CD4-positive, alpha-beta T cell treated with Interleukin-6 for 4 hours (primary cell): ENCODE results near the gene SLC1A2.

Source experiments
- DNase-seq: peaks from one replicate; pipeline ENCODE4 v3.0.0-alpha.2; 2020; ENCODE audit warnings: mixed read lengths

Gene SLC1A2

DNA sequence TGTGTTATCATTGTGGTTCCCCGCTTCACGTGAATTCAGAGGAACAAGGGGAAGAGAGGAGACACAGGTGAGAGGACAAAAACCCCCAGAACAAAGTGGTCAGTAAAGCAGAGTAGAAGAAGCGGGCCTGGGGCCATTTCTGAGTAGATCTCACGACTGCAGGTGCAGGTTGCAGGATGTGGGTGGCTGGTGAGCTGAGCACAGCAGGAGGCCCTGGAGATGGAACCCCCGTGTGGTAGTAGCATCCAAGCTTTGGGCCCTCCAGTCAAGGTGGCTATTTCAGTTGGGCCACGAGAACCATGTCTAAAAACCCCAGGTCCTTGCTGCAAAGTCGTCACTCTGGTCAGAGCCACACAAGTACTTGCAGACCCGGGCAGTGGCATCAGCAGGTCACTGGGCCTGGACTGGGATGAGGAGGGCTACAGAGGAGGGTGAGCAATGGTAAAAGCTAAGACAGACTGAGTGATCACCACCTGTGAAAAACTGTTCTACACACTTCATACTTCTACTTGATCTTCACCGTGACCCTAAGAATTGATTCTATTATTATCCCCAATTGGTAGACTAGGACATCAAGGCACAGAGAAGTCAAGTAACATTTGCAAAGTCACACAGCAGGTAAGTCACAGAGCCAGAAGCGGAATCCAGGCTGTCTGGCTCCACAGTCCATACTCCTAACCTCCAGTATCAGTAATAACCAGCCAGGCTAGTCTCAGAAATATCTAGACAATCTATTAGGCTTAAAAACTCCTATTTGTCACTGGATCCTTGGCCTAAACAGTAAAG, 43.8 kb downstream of the SLC1A2 start:
- DNase-seq = no peak

GRCh38 chr11:35373284-35373933, 45.9 kb downstream of the SLC1A2 start:
- DNase-seq = peak; percentile 16

GRCh38 chr11:35372565-35373283, 46.6 kb downstream of the SLC1A2 start:
- DNase-seq = no peak

DNA sequence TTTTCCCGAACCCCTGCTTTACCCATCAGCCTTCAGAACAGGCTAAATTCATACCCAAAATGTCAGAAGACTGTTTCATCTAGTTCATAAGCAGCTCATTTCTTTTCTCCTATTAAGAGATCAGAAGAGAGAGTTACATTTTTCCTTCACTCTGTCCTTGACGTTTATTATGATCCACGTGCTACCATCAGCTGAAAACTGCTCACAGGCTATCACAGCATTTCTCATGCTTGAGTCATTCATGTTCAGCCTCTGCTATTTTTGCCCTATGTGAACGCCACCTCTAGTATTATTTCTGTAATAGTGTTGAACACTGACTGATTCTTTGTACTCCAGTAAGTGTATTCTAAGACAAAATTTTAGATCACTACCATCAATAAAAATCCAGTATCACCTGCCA, 51.9 kb downstream of the SLC1A2 start:
- no peak for DNase-seq

DNA sequence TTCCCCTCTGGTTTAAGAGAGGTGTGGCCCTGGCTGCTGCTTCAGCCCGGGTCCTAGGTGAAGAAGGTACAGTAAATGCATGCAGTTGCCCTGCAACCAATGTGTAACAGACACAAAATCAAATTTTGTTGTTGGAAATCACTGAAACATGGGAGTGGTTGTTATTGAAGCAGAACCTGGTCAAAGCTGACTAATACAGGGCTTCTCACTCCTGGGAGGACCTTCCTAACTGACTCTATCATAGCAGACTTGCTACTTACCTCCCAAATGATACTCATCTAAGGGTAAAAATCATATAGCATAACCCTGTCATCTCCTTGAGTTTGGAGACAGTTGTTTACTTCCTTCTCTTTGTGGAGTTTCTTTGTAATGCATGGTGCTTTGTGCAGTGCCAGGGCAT, 52.6 kb downstream of the SLC1A2 start:
- no peak for DNase-seq

DNA sequence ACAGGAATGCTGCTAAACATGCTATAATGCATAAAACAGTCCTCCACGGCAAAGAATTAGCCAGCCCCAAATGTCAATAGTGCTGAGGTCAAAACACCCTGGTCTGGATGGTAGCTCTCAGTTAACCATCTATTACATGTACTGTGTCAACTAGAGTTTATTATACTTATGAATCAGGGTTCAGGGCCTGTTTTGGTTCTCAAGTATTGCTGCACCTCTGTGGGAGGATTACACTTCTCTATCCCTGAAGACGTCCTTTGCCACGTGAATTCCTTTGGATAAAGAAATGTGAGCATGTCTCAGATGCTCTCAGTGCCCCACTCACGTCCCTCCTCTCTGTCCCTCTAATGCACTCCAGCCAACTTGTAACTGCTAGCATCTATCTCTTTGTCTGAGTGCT, 53.4 kb downstream of the SLC1A2 start:
- DNase-seq = no peak

DNA sequence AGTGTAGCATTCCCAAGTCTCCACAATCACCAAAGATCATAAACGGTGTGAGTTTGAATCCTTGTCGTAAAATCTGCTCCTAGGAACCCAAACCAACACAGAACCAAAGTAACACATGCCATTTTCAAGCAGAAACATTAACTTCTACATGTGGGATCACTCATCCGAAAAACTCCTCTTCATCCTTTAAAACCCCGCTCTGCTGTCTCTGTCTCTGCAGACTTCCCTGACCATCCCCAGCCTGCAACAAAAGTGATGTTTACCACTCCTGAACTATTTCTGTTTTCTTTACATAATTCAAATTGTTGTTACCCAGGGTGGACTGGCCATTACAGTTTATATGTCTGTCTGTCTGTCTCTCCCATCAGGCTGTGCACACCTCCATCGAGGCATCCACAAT, 54.0 kb downstream of the SLC1A2 start:
- DNase-seq = no peak

DNA sequence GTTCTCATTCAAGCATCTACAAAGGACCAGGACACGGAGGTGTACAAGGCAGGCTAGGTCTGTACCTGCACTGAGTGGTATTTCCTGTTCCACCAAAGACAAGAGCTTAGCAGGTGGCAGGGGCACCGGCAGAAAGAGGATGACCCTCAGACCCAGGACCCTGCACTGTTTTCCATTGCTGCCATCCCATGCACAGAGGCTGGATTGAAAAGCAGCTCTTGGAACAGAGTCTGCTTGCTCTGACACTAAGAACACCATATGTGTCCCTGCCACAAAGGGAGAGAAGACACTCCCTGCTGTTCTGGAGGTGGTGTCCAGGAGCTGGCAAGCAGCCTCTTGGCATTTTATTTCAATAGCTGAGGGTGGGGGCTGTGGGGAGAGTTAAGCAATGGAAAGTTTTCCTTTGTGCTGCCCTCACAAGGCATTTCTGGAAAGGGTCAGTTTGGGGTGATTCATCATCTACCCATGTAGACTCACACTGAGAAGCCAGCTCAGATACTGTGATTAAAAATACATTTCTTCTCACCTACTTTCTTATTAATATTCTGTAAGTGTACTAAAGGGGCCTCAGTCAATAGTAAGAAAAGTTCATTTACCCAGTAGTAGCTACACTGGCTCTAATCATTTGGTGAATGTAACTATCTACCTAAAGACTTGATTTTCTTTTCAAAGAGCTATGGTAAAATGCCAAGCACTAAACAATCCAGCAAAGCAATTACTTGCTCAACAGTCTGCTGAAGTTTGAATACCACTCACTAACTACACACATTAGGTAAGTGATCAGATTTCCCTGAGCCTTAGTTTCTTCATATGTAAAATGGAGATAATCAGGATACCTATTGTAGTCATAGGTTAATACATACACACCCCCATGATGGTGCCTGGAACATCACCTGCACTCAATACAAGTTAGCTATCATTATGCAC, 55.2 kb downstream of the SLC1A2 start:
- no peak for DNase-seq

DNA sequence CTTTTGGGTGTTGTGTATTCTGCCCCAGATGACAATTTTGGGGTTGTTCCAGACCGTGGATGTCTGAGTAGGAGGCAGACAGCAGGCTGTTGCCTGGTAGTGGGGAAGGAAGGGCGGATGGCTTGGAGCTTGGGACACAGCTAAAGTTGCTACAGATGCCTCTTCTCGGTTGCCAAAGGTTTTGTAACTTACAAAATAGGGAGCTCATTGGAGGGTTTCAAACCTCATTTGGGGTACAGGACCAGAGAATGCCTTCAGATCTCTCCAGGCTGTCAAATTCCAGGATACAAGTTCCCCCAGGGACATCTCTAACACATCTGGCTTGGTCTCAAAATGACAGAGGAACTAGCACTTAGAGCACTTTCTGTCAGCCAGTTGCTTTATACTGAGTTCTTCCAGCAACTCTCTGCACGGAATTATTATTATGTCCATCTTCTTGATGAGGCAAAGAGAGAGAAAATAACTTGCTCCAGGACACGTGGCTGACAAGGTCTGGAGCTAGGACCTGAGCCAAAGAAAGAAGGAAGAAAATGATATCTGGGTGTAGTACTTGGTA, 56.0 kb downstream of the SLC1A2 start:
- no peak for DNase-seq

- no peak for DNase-seq
Observed at GRCh38 chr11:35362521-35362980, 56.8 kb downstream of the SLC1A2 start.

- DNase-seq = no peak
Observed at GRCh38 chr11:35360055-35360530, 59.3 kb downstream of the SLC1A2 start.

DNA sequence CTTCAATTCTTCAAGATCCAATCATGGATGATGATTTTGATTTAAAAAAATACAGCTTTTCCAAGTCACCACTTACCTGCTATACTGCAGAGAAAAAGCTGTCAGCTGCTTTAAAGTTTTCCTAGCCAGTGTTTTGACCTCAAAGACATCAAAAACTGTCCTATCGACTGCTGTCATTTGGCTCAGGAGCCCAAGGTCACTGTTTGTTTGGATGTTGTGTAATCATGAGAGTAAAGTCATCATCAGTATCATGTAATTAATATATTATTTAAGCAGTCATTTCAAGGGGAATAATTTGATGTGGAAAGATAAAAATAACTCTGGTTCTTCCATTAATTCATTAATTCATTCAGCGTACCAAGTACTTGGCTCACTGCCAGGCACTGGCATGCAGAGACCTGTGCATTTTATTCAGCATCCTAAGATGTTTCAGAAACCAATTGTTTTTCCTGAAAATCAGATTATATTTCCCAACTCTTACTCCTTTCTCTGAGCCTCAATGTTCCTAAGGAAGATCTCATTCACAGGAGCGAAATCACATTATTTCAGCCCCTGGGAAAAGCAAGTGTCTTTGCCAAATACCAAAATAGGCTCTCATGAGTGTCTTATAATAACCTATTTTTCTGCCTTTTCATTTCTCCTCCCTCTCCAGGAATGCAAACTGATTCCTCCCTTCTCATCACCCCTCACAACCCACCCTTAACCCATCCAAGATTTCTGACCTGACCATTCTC, 59.9 kb downstream of the SLC1A2 start:
- DNase-seq = no peak

- DNase-seq = no peak
Observed at GRCh38 chr11:35358391-35358790, 61.0 kb downstream of the SLC1A2 start.

DNA sequence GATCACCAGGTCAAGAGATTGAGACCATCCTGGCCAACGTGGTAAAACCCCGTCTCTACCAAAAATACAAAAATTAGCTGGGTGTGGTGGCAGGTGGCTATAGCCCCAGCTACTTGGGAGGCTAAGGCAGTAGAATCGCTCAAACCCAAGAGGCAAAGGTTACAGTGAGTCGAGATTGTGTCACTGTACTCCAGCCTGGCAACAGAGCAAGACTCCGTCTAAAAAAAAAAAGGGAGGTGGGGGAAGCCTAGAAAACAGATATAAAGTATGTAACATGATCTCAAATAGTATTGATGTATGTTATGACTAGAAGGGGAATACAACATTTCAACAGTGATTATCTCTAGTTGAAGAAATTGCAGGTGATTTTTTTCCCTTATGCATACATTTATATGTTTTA, 61.4 kb downstream of the SLC1A2 start:
- DNase-seq = no peak

GRCh38 chr11:35355102-35355749, 64.1 kb downstream of the SLC1A2 start:
- no peak for DNase-seq

DNA sequence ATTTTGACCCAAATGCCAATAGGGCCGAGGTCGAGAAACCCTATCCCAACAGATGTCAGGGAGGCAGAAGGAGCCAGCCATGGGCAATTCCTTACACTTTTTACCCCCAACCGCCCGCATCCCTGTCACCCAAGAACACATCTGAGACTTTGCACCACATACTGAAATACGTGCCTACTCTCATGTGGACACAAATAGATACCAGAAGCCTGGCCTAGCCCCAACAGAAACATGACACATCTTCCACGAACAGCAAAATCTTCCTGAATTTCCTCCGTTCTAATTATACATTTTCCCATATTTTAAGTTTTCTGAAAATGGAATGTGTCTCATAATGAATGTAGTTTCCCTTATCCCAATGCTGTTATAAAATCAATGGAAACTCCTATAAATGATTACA, 64.7 kb downstream of the SLC1A2 start:
- DNase-seq = no peak

- no peak for DNase-seq
Observed at GRCh38 chr11:35352077-35352888, 67.1 kb downstream of the SLC1A2 start.

DNA sequence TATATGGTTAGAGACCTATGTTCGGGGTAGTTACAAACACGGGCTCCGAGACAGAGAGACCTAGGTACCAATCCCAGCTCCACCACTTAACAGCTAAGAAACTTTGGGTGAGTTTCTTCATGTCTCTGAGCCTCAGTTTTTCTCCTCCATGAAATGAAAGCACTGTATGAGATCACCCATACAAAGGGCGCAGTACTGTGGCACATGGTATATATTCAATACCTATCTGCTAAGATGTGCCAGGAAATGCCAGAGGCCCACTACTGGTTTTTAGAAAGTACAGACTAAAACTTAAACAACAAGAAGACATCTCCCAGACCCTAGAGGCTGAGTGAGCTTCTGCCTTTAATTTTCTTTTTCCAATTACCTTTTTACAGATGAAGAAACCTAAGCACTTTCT, 69.5 kb downstream of the SLC1A2 start:
- peak; percentile 15 for DNase-seq

GRCh38 chr11:35348898-35349687, 70.3 kb downstream of the SLC1A2 start:
- DNase-seq = peak; percentile 11
